ENCODE data around the gene ZNF641.

GRCh38 chr12:48390026-48390425 lies 39.3 kb upstream of the ZNF641 start:
- TF ChIP-seq POLR2A (IDR thresholded peaks at IDR 0.05) (no peak), POLR2AphosphoS5 (IDR thresholded peaks at IDR 0.05) (no peak)
